C4-2B (cell line): Measurements from ENCODE around the gene PLEKHM3.

ENCODE experiments used
- H3K27ac ChIP-seq: fragments of 450-650 bp; 2 replicates; pipeline ENCODE4 v1.5.1; 2017
- CTCF ChIP-seq: fragments of 450-650 bp; conservative IDR thresholded peaks from 2 replicates; pipeline ENCODE4 v1.5.1; 2017; ENCODE audit warnings: mild to moderate bottlenecking
- ZFX ChIP-seq: fragments of 450-650 bp; IDR thresholded peaks from 2 replicates; pipeline ENCODE4 v1.6.1; 2017

Gene PLEKHM3

GRCh38 chr2:207883002-207883780 is 142.1 kb downstream of the PLEKHM3 start:
- TF ChIP-seq CTCF (no peak), ZFX (no peak)
- H3K27ac ChIP-seq: no peak overlapping the region

GRCh38 chr2:207881902-207882301 is 143.4 kb downstream of the PLEKHM3 start:
- no peak overlapping the region for H3K27ac ChIP-seq
- TF ChIP-seq ZFX (no peak), CTCF (no peak)

GRCh38 chr2:207879536-207879935 is 145.8 kb downstream of the PLEKHM3 start:
- TF ChIP-seq ZFX: no peak
- no peak for TF ChIP-seq CTCF
- H3K27ac ChIP-seq: no peak overlapping the region

- TF ChIP-seq CTCF (no peak), ZFX (no peak)
- no peak overlapping the region for H3K27ac ChIP-seq
Observed at GRCh38 chr2:207876842-207877535, 148.3 kb downstream of the PLEKHM3 start.

- no peak overlapping the region for H3K27ac ChIP-seq
- TF ChIP-seq ZFX: no peak
- no peak for TF ChIP-seq CTCF
Observed at GRCh38 chr2:207875473-207876212, 149.7 kb downstream of the PLEKHM3 start.

GRCh38 chr2:207873794-207874193 is 151.5 kb downstream of the PLEKHM3 start:
- no peak overlapping the region for H3K27ac ChIP-seq
- TF ChIP-seq ZFX: no peak
- no peak for TF ChIP-seq CTCF

GRCh38 chr2:207871911-207872310 is 153.4 kb downstream of the PLEKHM3 start:
- TF ChIP-seq CTCF (no peak), ZFX (no peak)

More at GRCh38 chr2:207871911-207872310, 153.4 kb downstream of the PLEKHM3 start:
- no peak overlapping the region for H3K27ac ChIP-seq
